ENCODE results near the gene NEK1. TPM values are rescaled to one million over a fixed set of nuclear protein-coding genes. Genes with fewer than 3 reads are reported as not detected.

The NEK1 gene
- total RNA-seq (2021; fragmentation: NEBNext Ultra II Directional; extraction: Animal tissue kit (Norgen Biotek cat#: 25700)) (11.1 and 11.7 TPM in 2 replicates), polyA plus RNA-seq (2011; rRNA removed) (3.1 and 3.9 TPM in 2 replicates), polyA minus RNA-seq (2011; rRNA and poly(A)+ RNA removed) (7.5 and 11.7 TPM in 2 replicates)
- polyA plus RNA-seq (2011; cell fraction: cytosol; rRNA removed) = 4.3 TPM
- 4.3 TPM for polyA plus RNA-seq (2011; cell fraction: nucleus; rRNA removed)
- 3.5 to 6.0 TPM (median 3.9 TPM) in 4 replicates for polyA plus RNA-seq (2012, experiment 1 of 2)
- 0.47 TPM for polyA plus RNA-seq (2012, experiment 2 of 2)
- polyA plus RNA-seq (2013, experiment 1 of 2) = 7.1 TPM
- polyA plus RNA-seq (2013, experiment 2 of 2) = 6.9 TPM
- 6.2 TPM for polyA minus RNA-seq (2011; cell fraction: cytosol; rRNA and poly(A)+ RNA removed)
- 32.4 TPM for polyA minus RNA-seq (2011; cell fraction: nucleus; rRNA and poly(A)+ RNA removed)
- long read RNA-seq, experiment 1, partial matches to known transcripts = 4 of 4 reads
- long read RNA-seq, experiment 1, other reads (novel, unspliced or antisense) = 0 of 4 reads
- long read RNA-seq, experiment 2, partial matches to known transcripts = 10 of 11 reads
- long read RNA-seq, experiment 2, other reads (novel, unspliced or antisense) = 1 of 11 reads

- Histone ChIP-seq H3K4me2 (ENCODE audit: insufficient read depth in 1 of 2, low read depth in 2 of 2, low read length in 2 of 2) (peak within 1 kb of the TSS; percentile 85 to 95), H3K18ac (ENCODE audit: extremely low read depth, low read length) (peak within 1 kb of the TSS; percentile 80; the same call in 1 of the 2 replicates), H3K4ac (replicated peaks; ENCODE audit: insufficient read length, low read depth, low read length) (no peak within 1 kb of the TSS), H3K4me3 (ENCODE audit: extremely low read depth in 1 of 4, insufficient read depth in 2 of 4, low read depth in 3 of 4, low read length in 4 of 4) (peak within 1 kb of the TSS; percentile 70 to 93 (median 88)), H3K23me2 (ENCODE audit: low read depth, low read length) (peaks cover 5% of the 10 kb centered on the region; the same call in 1 of the 2 replicates), H4K8ac (ENCODE audit: extremely low read depth, insufficient read depth, low read length) (peak within 1 kb of the TSS; percentile 98), H3K79me2 (ENCODE audit: control insufficient read depth in 1 of 2, insufficient read depth in 2 of 2, low read length in 2 of 2) (peaks cover 0 to 29% of the 10 kb centered on the region in 2 experiments; a peak in 2 of 4 replicates), H3K36me3 (ENCODE audit: control insufficient read depth in 2 of 4, insufficient read depth in 4 of 4, low read length in 3 of 4) (no peaks in the 10 kb centered on the region), H2BK15ac (ENCODE audit: low read length) (no peak within 1 kb of the TSS), H4K5ac (ENCODE audit: insufficient read length, low read depth, low read length) (peak within 1 kb of the TSS; percentile 63), H3K4me1 (replicated peaks in 1 of 4; ENCODE audit: control insufficient read depth in 3 of 4, insufficient read depth in 4 of 4, low read length in 3 of 4) (no peaks in the 10 kb centered on the region; a peak in 1 of 7 replicates), H2BK12ac (ENCODE audit: low read depth, low read length) (peak within 1 kb of the TSS; percentile 51; the same call in 1 of the 2 replicates), H2AK5ac (ENCODE audit: low read depth, low read length) (no peak within 1 kb of the TSS), H2AFZ (ENCODE audit: low read length) (peak within 1 kb of the TSS; percentile 98), H3K27ac (ENCODE audit: low read depth, low read length) (peak within 1 kb of the TSS; percentile 92), H2BK5ac (ENCODE audit: low read depth, low read length) (peak within 1 kb of the TSS; percentile 86), H3K14ac (ENCODE audit: insufficient read length) (no peak within 1 kb of the TSS), H3K27me3 (replicated peaks in 1 of 4; ENCODE audit: control insufficient read depth in 3 of 4, extremely low read depth in 1 of 4, insufficient read depth in 3 of 4, low read length in 3 of 4) (no peaks in the 10 kb centered on the region), H2BK20ac (ENCODE audit: low read length) (no peak within 1 kb of the TSS), H2BK120ac (replicated peaks; ENCODE audit: low read depth, low read length) (no peak within 1 kb of the TSS), H3K23ac (ENCODE audit: insufficient read length) (no peak within 1 kb of the TSS), H4K91ac (replicated peaks; ENCODE audit: insufficient read length, low read length) (no peak within 1 kb of the TSS), H3K9me3 (ENCODE audit: insufficient read depth in 2 of 2, low read depth in 1 of 2, low read length in 1 of 2) (no peaks in the 10 kb centered on the region), H3K9ac (replicated peaks in 1 of 4; ENCODE audit: extremely low read depth in 1 of 4, low read depth in 3 of 4, low read length in 3 of 4) (peak within 1 kb of the TSS; percentile 58 to 97 (median 89)), H3K79me1 (ENCODE audit: low read depth, low read length) (no peaks in the 10 kb centered on the region), H3K56ac (replicated peaks; ENCODE audit: insufficient read length, low read depth, low read length) (peak within 1 kb of the TSS; percentile 38), H4K20me1 (replicated peaks in 1 of 2; ENCODE audit: control insufficient read depth in 1 of 2, insufficient read depth in 2 of 2, low read length in 2 of 2) (no peaks in the 10 kb centered on the region)
- DNase-seq (ENCODE audit: low read depth in 1 of 2, low spot score in 2 of 2) (peak; percentile 68 to 88), FAIRE-seq (no peak)
- WGBS, 2 experiments (ENCODE audit: extremely low coverage in 1 of 2, insufficient coverage in 1 of 2, insufficient read length in 1 of 2, insufficient replicate concordance in 2 of 2, low coverage in 1 of 2, low lambda C conversion rate in 2 of 2, missing lambda C conversion rate in 1 of 2) = 1% methylated on average over 49 of the region's 61 CpGs; no CpG with 5 or more reads in 1 of the 2 experiments
- ChIA-PET POLR2A (ENCODE audit: partially characterized antibody) (interaction anchor here (1.0 kb wide), 1 partner anchor 29 kb away, joined by 3 read pairs; no protein-coding TSS in a partner anchor), CTCF (ENCODE audit: partially characterized antibody) (interaction anchor here (0.6 to 3.3 kb wide), 21 partner anchors 26 to 490 kb away, joined by 3 to 19 read pairs (median 5); no protein-coding TSS in a partner anchor)
- TF ChIP-seq RXRA (IDR thresholded peaks at IDR 0.05; ENCODE audit: insufficient read depth, low read depth, low read length) (no peak), RBBP5 (IDR thresholded peaks at IDR 0.05; ENCODE audit: borderline replicate concordance, low read depth, low read length) (peak; percentile 98; the same call in 1 of the 2 replicates), TAF7 (optimal IDR thresholded peaks at IDR 0.05; ENCODE audit: borderline replicate concordance, low read depth, low read length) (peak; percentile 67), USF2 (IDR thresholded peaks at IDR 0.05; ENCODE audit: low read length) (no peak), RAD21 (IDR thresholded peaks at IDR 0.05 in 1 of 2, conservative IDR thresholded peaks at IDR 0.05 in 1 of 2; ENCODE audit: low read depth in 2 of 2, low read length in 2 of 2) (no peak), BACH1 (IDR thresholded peaks at IDR 0.05; ENCODE audit: low read length) (no peak)
These were observed at the start of gene NEK1 for GRCh38 chr4:169611991-169612870. TSS of gene NEK1 (minus strand) at chr4:169612583. CDS start at chr4:169602630, 9,953 bp downstream.
